SIG-M5 treated with dmso at 0.1 percent for 504 hours (cell line): ENCODE results near the gene RBM39.
"Not testable (repeated sequence)": the region's sequence is repeated elsewhere in the genome, so short reads cannot be mapped to it uniquely, and the experiment has no call there.

Source experiments
- DNase-seq: peaks from one replicate; lab custom pipeline; 2025; ENCODE audit not compliant: unreplicated experiment; lab: John Stamatoyannopoulos, UW

Gene RBM39

GRCh38 chr20:35741892-35742740, at the start of gene RBM39:
TSS of gene RBM39 (minus strand) at chr20:35742260. CDS start at chr20:35740874, 1,386 bp downstream.
- peak; percentile 100 for DNase-seq

DNA sequence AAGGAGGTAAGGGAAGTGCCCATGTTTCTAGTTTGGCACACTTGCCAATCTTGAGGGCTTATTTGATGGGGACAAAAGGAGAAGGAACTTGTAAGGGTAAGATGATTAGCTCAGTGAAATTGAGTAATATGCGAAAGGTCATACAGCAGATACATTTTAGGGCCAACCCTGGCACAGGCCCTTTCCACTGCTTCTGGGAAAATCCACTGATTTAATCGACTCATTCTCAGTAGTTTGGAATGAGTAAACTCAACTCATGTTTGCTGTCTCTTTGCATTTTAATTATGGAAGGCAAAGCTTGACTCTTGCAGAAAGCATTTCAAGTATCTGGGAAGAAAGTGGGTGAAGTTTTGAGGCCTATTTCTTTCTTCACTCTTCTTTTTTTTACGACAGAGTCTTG, 49.8 kb upstream of the RBM39 start:
- peak; percentile 61 for DNase-seq

DNA sequence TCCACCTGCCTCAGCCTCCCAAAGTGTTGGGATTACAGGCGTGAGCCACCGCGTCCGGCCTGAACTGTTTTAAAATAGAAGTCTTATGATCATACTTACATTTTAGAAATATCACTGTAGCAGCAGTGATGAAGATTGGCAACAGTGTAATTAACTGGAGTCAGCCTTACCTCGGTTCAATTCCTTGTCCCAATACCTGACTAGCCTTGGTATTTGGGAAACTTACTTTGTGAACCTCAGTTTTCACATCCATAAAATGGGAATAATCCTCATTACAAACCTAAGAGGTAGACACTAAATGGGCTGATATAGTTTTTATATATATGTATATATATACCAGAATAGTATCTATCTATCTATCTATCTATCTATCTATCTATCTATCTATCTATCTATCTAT, 49.0 kb upstream of the RBM39 start:
- DNase-seq, result no peak

DNA sequence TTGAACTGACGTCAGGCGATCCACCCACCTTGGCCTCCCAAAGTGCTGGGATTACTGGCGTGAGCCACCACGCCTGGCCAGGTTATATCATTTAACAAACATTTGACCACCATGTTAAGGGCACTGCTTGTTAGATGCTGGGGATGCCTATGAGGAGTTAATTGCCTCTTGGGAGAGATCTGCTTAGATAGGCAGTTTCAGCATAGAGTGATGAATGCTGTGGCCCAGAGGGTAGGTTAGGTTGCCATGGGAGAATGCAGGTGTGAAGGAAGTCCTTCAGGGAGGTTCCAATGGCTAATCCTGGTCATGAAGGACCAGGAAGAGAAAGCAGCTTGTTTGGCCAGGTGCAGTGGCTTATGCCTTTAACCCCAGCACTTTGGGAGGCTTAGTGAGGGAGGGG, 46.7 kb upstream of the RBM39 start:
- DNase-seq, result no peak

DNA sequence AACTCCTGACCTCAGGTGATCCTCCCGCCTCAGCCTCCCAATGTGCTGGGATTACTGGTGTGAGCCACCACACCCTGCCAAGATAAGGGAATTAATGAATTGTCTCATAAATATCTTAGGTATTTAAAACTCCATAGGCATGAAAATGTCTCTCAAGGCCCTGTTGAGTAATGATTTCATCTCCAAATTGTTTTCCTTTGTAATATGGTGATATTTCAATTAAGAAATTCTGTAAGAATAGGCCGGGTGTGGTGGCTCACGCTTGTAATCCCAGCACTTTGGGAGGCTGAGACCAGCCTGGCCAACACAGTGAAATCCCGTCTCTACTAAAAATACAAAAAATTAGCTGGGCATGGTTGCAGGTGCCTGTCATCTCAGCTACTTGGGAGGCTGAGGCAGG, 43.5 kb upstream of the RBM39 start:
- DNase-seq, result not testable (repeated sequence)

GRCh38 chr20:35783811-35784210, 41.8 kb upstream of the RBM39 start:
- not testable (repeated sequence) for DNase-seq

DNA sequence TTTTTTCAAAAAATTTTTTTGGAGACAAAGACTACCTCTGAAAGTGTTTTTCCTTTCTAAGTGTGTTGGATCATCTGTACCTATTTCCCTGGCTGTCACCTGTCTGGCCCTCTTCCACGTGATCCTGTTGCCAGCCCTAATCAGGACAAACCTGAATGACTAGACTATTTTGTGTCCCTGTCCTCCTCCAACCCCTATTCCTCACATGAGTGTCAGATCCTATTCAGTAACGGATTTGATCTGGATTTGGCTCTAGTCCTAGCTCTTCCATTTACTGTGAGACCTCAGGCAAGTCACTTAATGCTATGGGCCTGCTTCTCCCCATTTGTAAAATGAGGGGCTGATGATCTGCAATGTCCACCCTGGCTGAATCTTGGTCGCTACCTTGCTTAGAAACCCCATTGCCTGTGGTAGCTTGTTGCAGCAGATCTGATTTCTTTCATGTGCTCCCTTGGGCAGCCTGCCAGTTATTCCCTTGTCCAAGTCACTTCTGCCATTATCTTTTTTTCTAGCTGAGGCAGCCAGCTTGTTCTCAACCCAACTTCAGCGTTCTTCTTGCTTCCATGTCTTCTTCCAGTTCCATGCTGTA, 34.5 kb upstream of the RBM39 start:
- DNase-seq, result no peak

DNA sequence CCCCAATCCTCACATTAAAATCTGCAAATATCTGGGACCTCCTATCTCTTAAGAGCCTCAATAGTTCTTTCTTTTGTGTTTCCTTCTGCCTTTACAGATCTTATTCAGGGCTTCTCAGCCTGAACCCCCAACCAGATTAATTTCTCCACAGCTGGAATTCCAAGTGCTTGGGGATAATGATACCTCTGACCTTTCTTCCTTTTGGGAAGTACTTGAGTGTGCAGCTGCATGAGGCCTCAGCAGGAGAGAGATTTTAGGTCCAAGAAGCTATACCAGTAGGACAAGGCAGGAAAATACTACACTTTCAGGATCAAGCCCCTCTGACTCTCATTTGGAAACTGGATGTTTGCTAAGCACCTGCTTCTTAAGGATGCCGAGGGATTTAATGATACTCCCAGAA, 32.3 kb upstream of the RBM39 start:
- DNase-seq, result no peak

DNA sequence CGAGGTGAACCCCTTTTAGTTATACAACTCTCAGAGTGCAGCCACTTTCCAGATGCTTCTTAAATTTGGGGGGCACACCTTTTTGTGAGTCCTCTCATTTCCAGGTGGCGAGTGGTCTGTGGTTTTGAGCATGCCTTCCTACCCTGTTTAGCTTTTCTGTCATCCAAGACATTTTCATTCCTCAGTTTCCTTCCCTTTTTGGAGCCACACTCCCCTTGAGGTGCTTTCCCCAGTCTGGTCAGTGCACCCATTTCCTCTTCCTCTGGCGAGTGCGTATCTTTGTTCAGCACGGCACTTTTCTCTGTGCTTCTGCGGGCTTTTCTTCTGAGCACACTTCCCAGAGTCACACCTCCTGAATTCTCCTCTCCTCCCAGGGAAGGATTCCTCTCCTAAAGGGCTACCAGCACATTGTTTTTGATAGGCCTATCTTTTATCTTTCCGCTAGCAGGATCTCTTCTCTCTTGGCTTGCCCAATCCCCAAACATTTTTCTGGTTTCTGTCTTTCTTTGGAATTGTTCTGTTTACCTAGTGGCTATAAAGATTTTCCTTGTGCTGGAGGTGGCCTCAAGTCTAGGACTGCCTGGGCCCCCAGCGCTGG, 31.2 kb upstream of the RBM39 start:
- peak; percentile 56 for DNase-seq

GRCh38 chr20:35772563-35773058, 30.6 kb upstream of the RBM39 start:
- no peak for DNase-seq

DNA sequence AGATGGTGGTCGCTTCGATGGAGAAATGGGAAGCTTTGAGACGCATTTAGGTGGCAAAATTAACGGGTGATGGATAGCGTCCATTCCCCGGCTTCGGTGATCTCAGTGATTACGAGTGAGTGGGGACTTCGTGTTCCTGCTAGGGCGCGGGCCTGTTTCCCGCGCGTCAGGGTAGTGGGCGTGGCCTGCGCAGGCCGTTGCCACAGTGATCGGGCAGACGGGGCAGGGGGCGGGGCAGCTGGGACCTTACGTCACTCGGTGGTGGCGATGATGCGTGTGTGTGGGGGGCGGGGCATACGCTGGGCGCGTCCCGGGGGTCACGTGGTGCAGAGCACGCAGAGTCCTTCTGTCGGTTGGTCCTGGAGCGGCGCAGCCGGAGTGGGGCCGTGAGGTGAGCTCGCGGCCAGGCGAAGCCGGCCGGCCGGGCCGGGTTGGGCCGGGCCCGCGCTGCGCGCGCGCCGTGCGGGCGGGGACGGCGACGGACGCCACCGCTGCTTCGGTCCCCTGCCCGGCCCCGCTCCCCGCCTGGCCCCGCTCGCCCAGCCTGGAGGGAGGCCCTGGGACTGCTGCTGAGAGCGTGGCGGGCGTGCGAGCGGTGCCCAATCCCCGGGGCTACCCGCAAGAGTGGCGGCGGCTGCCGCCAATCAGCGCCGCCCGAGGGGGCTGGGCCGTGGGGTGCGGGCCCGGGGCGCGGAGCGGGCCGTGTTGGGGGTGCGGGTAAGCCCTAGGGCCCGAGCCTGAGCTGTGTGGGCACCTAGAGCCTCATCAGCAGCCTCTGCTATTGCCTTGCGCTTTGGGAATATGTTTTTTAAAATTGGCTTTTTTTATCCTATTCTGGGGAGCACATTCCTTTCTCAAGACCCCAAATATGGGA, 29.9 kb upstream of the RBM39 start, which contains the start of gene PHF20:
TSS of gene PHF20 (plus strand) at position 327 of the 874 bp plus-strand sequence. CDS start 29,508 bp downstream, outside the sequence.
- peak; percentile 93 for DNase-seq

DNA sequence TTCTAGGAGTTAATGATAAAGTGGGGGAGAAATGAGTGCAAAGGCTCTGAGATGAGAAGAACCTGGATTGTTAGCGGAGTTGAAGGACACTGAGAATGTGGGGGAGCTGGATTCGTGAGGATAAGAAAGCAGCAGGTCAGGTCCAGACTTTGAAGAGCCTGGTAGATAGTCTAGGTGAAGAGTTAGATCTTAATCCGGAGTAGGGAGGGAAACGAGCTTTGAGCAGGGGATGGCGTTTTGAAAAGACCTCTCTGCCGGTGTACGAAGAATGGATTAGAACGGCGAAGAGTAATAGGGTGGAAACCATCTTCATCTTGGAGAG, 29.3 kb upstream of the RBM39 start:
- no peak for DNase-seq

- DNase-seq, result peak; percentile 42
These were observed 26.9 kb upstream of the RBM39 start for GRCh38 chr20:35768731-35769664.

GRCh38 chr20:35767683-35768481, 25.8 kb upstream of the RBM39 start:
- peak; percentile 87 for DNase-seq

DNA sequence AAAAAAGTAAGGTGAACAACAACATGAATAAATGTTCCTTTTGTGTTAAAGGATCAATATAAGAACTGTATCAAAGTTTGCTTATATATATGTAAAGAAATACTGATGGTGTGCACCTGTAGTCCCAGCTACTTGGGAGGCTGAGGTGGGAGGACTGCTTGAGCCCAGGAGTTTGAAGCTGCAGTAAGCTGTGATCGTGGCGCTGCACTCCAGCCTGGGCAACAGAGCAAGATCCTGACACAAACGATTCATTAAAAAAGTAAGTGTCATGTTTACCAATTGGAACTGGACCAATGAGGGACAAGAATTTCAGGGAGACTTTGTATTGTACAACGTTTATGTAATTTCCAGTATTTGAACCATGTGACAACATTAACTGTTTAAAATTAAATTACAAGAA, 24.8 kb upstream of the RBM39 start:
- no peak for DNase-seq

- not testable (repeated sequence) for DNase-seq
These were observed 22.9 kb upstream of the RBM39 start for GRCh38 chr20:35764936-35765335.

- no peak for DNase-seq
These were observed 20.4 kb upstream of the RBM39 start for GRCh38 chr20:35762461-35762860.

DNA sequence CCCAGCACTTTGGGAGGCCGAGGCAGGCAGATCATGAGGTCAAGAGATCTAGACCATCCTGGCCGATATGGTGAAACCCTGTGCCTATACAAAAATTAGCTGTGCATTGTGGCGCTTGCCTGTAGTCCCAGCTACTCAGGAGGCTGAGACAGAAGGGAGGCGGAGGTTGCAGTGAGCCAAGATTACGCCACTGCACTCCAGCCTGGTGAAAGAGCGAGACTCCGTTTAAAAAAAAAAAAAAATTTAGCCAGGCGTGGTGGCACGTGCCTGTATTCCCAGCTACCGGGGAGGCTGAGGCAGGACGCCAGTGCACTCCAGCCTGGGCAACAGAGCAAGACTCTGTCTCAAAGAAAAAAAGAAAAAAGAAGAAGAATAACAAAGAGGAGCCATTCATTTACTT, 19.5 kb upstream of the RBM39 start:
- DNase-seq, result peak; percentile 16

- DNase-seq, result no peak
These were observed 15.1 kb upstream of the RBM39 start for GRCh38 chr20:35757098-35757705.
